HEK293 (cell line): Measurements from ENCODE around the gene POLR3B.

ENCODE experiments used
- EGR2 ChIP-seq: fragments of 450-650 bp; formaldehyde crosslinking; IDR thresholded peaks from 2 replicates; pipeline ENCODE4 v1.5.1; 2016; ENCODE audit warnings: low read depth, missing biosample characterization, missing genetic modification characterization
- GLI4 ChIP-seq: fragments of 450-650 bp; formaldehyde crosslinking; IDR thresholded peaks from 2 replicates; pipeline ENCODE4 v1.5.1; 2016; ENCODE audit warnings: missing biosample characterization, missing genetic modification characterization
- GLIS2 ChIP-seq: fragments of 450-650 bp; formaldehyde crosslinking; IDR thresholded peaks from 2 replicates; pipeline ENCODE4 v1.5.1; 2016; ENCODE audit warnings: missing biosample characterization, missing genetic modification characterization
- KLF1 ChIP-seq: fragments of 450-650 bp; formaldehyde crosslinking; IDR thresholded peaks from 2 replicates; pipeline ENCODE4 v1.5.1; 2016; ENCODE audit warnings: missing biosample characterization, missing genetic modification characterization
- KLF16 ChIP-seq: fragments of 450-650 bp; formaldehyde crosslinking; IDR thresholded peaks from 2 replicates; pipeline ENCODE4 v1.5.1; 2017; ENCODE audit warnings: missing biosample characterization, missing genetic modification characterization
- MEIS1 ChIP-seq: sonication (generic); formaldehyde crosslinking; IDR thresholded peaks from 2 replicates; pipeline ENCODE4 v1.8.1; 2022; ENCODE audit warnings: missing genetic modification reagents, mild to moderate bottlenecking, borderline replicate concordance
- PBX3 ChIP-seq: sonication (generic); formaldehyde crosslinking; IDR thresholded peaks from 2 replicates; pipeline ENCODE4 v1.8.1; 2022; ENCODE audit warnings: mild to moderate bottlenecking, moderate library complexity, missing genetic modification reagents
- PRDM6 ChIP-seq: fragments of 450-650 bp; formaldehyde crosslinking; IDR thresholded peaks from 2 replicates; pipeline ENCODE4 v1.5.1; 2017; ENCODE audit warnings: missing biosample characterization, missing genetic modification characterization
- RBAK ChIP-seq: fragments of 450-650 bp; formaldehyde crosslinking; IDR thresholded peaks from 2 replicates; pipeline ENCODE4 v1.5.1; 2016; ENCODE audit warnings: missing biosample characterization, missing genetic modification characterization
- REPIN1 ChIP-seq: fragments of 450-650 bp; formaldehyde crosslinking; IDR thresholded peaks from 2 replicates; pipeline ENCODE4 v1.5.1; 2017; ENCODE audit warnings: missing biosample characterization, missing genetic modification characterization, low read depth
- SP2 ChIP-seq: fragments of 450-650 bp; formaldehyde crosslinking; IDR thresholded peaks from 2 replicates; pipeline ENCODE4 v1.5.1; 2016; ENCODE audit warnings: missing biosample characterization, missing genetic modification characterization
- SP7 ChIP-seq: fragments of 450-650 bp; formaldehyde crosslinking; IDR thresholded peaks from 2 replicates; pipeline ENCODE4 v1.5.1; 2016; ENCODE audit warnings: missing biosample characterization, missing genetic modification characterization
- ZBTB48 ChIP-seq: fragments of 450-650 bp; formaldehyde crosslinking; IDR thresholded peaks from 2 replicates; pipeline ENCODE4 v1.5.1; 2016; ENCODE audit warnings: missing biosample characterization, missing genetic modification characterization
- ZNF10 ChIP-seq: fragments of 450-650 bp; formaldehyde crosslinking; IDR thresholded peaks from 2 replicates; pipeline ENCODE4 v1.5.1; 2017; ENCODE audit warnings: missing biosample characterization, missing genetic modification characterization
- ZNF266 ChIP-seq: fragments of 450-650 bp; formaldehyde crosslinking; IDR thresholded peaks from 2 replicates; pipeline ENCODE4 v1.5.1; 2016; ENCODE audit warnings: missing biosample characterization, missing genetic modification characterization, low read depth
- ZNF274 ChIP-seq, 2 experiments: fragments of 200-500 bp in 1 of 2; fragments of 450-650 bp in 1 of 2; sonication (Bioruptor generic) in 1 of 2; formaldehyde crosslinking in 1 of 2; IDR thresholded peaks; 2 replicates each; pipeline versions ENCODE4 v1.5.1 to v1.6.1; 2014 to 2016; ENCODE audit warnings: borderline replicate concordance in 1 of 2, inconsistent platforms in 1 of 2, low read length in 1 of 2, missing biosample characterization in 1 of 2, missing genetic modification characterization in 1 of 2
- ZNF302 ChIP-seq: fragments of 450-650 bp; formaldehyde crosslinking; IDR thresholded peaks from 2 replicates; pipeline ENCODE4 v1.5.1; 2016; ENCODE audit warnings: missing biosample characterization, missing genetic modification characterization, low read depth
- ZNF311 ChIP-seq: fragments of 450-650 bp; formaldehyde crosslinking; IDR thresholded peaks from 2 replicates; pipeline ENCODE4 v1.5.1; 2017; ENCODE audit warnings: missing biosample characterization, missing genetic modification characterization, borderline replicate concordance
- ZNF324 ChIP-seq: fragments of 450-650 bp; formaldehyde crosslinking; IDR thresholded peaks from 2 replicates; pipeline ENCODE4 v1.5.1; 2016; ENCODE audit warnings: missing biosample characterization, missing genetic modification characterization
- ZNF350 ChIP-seq: fragments of 450-650 bp; formaldehyde crosslinking; IDR thresholded peaks from 2 replicates; pipeline ENCODE4 v1.5.0; 2017; ENCODE audit warnings: missing biosample characterization, mild to moderate bottlenecking, missing genetic modification characterization
- ZNF426 ChIP-seq: fragments of 450-650 bp; formaldehyde crosslinking; IDR thresholded peaks from 2 replicates; pipeline ENCODE4 v1.5.1; 2017; ENCODE audit warnings: missing biosample characterization, missing genetic modification characterization, mild to moderate bottlenecking, inconsistent platforms, moderate library complexity
- ZNF514 ChIP-seq: fragments of 450-650 bp; formaldehyde crosslinking; IDR thresholded peaks from 2 replicates; pipeline ENCODE4 v1.5.1; 2016; ENCODE audit warnings: missing biosample characterization, missing genetic modification characterization
- ZNF530 ChIP-seq: fragments of 450-650 bp; formaldehyde crosslinking; IDR thresholded peaks from 2 replicates; pipeline ENCODE4 v1.5.1; 2016; ENCODE audit warnings: low read depth, missing biosample characterization, missing genetic modification characterization
- ZNF555 ChIP-seq: fragments of 450-650 bp; formaldehyde crosslinking; conservative IDR thresholded peaks from 2 replicates; pipeline ENCODE4 v1.5.1; 2017; ENCODE audit warnings: missing biosample characterization, mild to moderate bottlenecking, missing genetic modification characterization, inconsistent platforms
- ZNF561 ChIP-seq: fragments of 450-650 bp; IDR thresholded peaks from 2 replicates; pipeline ENCODE4 v1.5.1; 2018; ENCODE audit warnings: missing biosample characterization, missing genetic modification characterization, borderline replicate concordance
- ZNF623 ChIP-seq: fragments of 450-650 bp; formaldehyde crosslinking; IDR thresholded peaks from 2 replicates; pipeline ENCODE4 v1.5.1; 2016; ENCODE audit warnings: missing biosample characterization, missing genetic modification characterization
- ZNF670 ChIP-seq: fragments of 450-650 bp; formaldehyde crosslinking; IDR thresholded peaks from 2 replicates; pipeline ENCODE4 v1.5.1; 2016; ENCODE audit warnings: missing biosample characterization, missing genetic modification characterization, low read depth
- ZNF704 ChIP-seq: fragments of 450-650 bp; formaldehyde crosslinking; IDR thresholded peaks from 2 replicates; pipeline ENCODE4 v1.5.1; 2016; ENCODE audit warnings: missing biosample characterization, missing genetic modification characterization
- ZNF707 ChIP-seq: fragments of 450-650 bp; formaldehyde crosslinking; IDR thresholded peaks from 2 replicates; pipeline ENCODE4 v1.5.1; 2016; ENCODE audit warnings: missing biosample characterization, missing genetic modification characterization
- ZNF768 ChIP-seq: fragments of 450-650 bp; formaldehyde crosslinking; IDR thresholded peaks from 2 replicates; pipeline ENCODE4 v1.5.1; 2018; ENCODE audit warnings: missing biosample characterization, mild to moderate bottlenecking, missing genetic modification characterization
- ZNF785 ChIP-seq: fragments of 450-650 bp; formaldehyde crosslinking; IDR thresholded peaks from 2 replicates; pipeline ENCODE4 v1.5.1; 2016; ENCODE audit warnings: missing biosample characterization, missing genetic modification characterization
- ZNF830 ChIP-seq: fragments of 450-650 bp; IDR thresholded peaks from 2 replicates; pipeline ENCODE4 v1.5.0; 2018; ENCODE audit warnings: missing biosample characterization, missing genetic modification characterization, low read depth, mild to moderate bottlenecking, moderate library complexity
- ZNF837 ChIP-seq: fragments of 450-650 bp; formaldehyde crosslinking; IDR thresholded peaks from 2 replicates; pipeline ENCODE4 v1.5.1; 2016; ENCODE audit warnings: missing biosample characterization, missing genetic modification characterization
- ZSCAN30 ChIP-seq: fragments of 450-650 bp; IDR thresholded peaks from 2 replicates; pipeline ENCODE4 v1.5.1; 2018; ENCODE audit warnings: missing biosample characterization, mild to moderate bottlenecking, missing genetic modification characterization, moderate library complexity
- ZXDB ChIP-seq: fragments of 450-650 bp; formaldehyde crosslinking; IDR thresholded peaks from 2 replicates; pipeline ENCODE4 v1.5.1; 2016; ENCODE audit warnings: missing biosample characterization, missing genetic modification characterization
- TF ChIP-seq, protein P1 (sequence below): fragments of 450-650 bp; formaldehyde crosslinking; IDR thresholded peaks from 2 replicates; pipeline ENCODE4 v1.5.1; 2017; ENCODE audit warnings: missing biosample characterization, mild to moderate bottlenecking, missing genetic modification characterization, moderate library complexity

The POLR3B gene

GRCh38 chr12:106357549-106358395, at the start of gene POLR3B (continued):
- peak; percentile 82 for TF ChIP-seq KLF1 (tag by site-specific recombination)
- TF ChIP-seq GLIS2 (tag by site-specific recombination) = peak; percentile 96
- TF ChIP-seq MEIS1 = no peak
- TF ChIP-seq ZNF830 (tag by site-specific recombination) = no peak
- TF ChIP-seq ZNF555 = no peak
- TF ChIP-seq ZBTB48 (tag by site-specific recombination) = peak; percentile 99
- peak; percentile 80; the same call in 1 of the 2 replicates for TF ChIP-seq PBX3 (CRISPR knock-in tag)
- TF ChIP-seq ZXDB (tag by site-specific recombination) = peak; percentile 100
- TF ChIP-seq ZNF530 (tag by site-specific recombination) = no peak
- TF ChIP-seq ZNF266 (tag by site-specific recombination) = no peak
- TF ChIP-seq ZNF704 (tag by site-specific recombination) = no peak
- TF ChIP-seq ZNF426 (tag by site-specific recombination) = no peak
- TF ChIP-seq PRDM6 = no peak
- peak; percentile 93 for TF ChIP-seq SP2
- TF ChIP-seq ZNF837 (tag by site-specific recombination) = no peak
- peak; percentile 96 for TF ChIP-seq SP7 (tag by site-specific recombination)
- TF ChIP-seq ZNF768 (tag by site-specific recombination) = no peak
- TF ChIP-seq EGR2 (tag by site-specific recombination) = peak; percentile 83
- peak; percentile 100 for TF ChIP-seq KLF16 (tag by site-specific recombination)
- peak; percentile 98 for TF ChIP-seq ZSCAN30 (tag by site-specific recombination)
- TF ChIP-seq ZNF785 (tag by site-specific recombination) = peak; percentile 81
- TF ChIP-seq ZNF274 (IDR thresholded peaks at IDR 0.05; ENCODE audit: low read length) = no peak
- TF ChIP-seq ZNF274 (tag by site-specific recombination; IDR thresholded peaks at IDR 0.05; ENCODE audit: borderline replicate concordance) = no peak
- no peak for TF ChIP-seq ZNF623 (tag by site-specific recombination)
- TF ChIP-seq ZNF561 (tag by site-specific recombination) = peak; percentile 97
- TF ChIP-seq ZNF324 (tag by site-specific recombination) = peak; percentile 97
- no peak for TF ChIP-seq ZNF350 (tag by site-specific recombination)
- no peak for TF ChIP-seq ZNF311
- TF ChIP-seq RBAK (tag by site-specific recombination) = no peak
- peak; percentile 95 for TF ChIP-seq REPIN1 (tag by site-specific recombination)
- peak; percentile 96 for TF ChIP-seq GLI4 (tag by site-specific recombination)
- 0 out of 2 replicates have a peak, but pooled peaks have one; percentile 33 for TF ChIP-seq ZNF10
- no peak for TF ChIP-seq ZNF302 (tag by site-specific recombination)
- TF ChIP-seq, protein P1, sequence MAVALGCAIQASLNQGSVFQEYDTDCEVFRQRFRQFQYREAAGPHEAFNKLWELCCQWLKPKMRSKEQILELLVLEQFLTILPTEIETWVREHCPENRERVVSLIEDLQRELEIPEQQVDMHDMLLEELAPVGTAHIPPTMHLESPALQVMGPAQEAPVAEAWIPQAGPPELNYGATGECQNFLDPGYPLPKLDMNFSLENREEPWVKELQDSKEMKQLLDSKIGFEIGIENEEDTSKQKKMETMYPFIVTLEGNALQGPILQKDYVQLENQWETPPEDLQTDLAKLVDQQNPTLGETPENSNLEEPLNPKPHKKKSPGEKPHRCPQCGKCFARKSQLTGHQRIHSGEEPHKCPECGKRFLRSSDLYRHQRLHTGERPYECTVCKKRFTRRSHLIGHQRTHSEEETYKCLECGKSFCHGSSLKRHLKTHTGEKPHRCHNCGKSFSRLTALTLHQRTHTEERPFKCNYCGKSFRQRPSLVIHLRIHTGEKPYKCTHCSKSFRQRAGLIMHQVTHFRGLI = no peak
- no peak for TF ChIP-seq ZNF670
- no peak for TF ChIP-seq ZNF514 (tag by site-specific recombination)
- no peak for TF ChIP-seq ZNF707
